HG03442 (cell line): Measurements from ENCODE around the gene GALNT17.
"Not testable (repeated sequence)": the region's sequence is repeated elsewhere in the genome, so short reads cannot be mapped to it uniquely, and the experiment has no call there.

ENCODE experiments used
- ATAC-seq: cut with Tn5 transposase; IDR thresholded peaks from one replicate; pipeline ENCODE4 v1.9.1; 2021; ENCODE audit warnings: mild to moderate bottlenecking, moderate library complexity; ENCODE audit not compliant: unreplicated experiment

GALNT17 gene

DNA sequence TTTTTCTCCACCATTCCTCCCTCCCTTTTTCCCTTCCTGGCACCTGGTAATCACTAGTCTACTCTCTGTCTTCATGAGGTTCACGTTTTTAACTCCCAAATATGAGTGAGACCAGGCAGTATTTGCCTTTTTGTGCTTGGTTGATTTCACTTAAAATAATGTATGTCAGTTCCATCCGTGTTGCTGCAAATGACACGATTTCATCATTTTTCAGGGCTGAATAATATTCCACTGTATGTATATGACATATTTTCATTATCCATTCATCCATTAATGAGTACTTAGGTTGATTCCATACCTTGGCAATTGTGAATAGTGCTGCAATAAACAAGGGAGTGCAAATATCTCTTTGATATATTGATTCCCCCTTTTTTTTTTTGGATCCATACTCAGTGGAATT, 25.8 kb downstream of the GALNT17 start:
- ATAC-seq, result no peak

DNA sequence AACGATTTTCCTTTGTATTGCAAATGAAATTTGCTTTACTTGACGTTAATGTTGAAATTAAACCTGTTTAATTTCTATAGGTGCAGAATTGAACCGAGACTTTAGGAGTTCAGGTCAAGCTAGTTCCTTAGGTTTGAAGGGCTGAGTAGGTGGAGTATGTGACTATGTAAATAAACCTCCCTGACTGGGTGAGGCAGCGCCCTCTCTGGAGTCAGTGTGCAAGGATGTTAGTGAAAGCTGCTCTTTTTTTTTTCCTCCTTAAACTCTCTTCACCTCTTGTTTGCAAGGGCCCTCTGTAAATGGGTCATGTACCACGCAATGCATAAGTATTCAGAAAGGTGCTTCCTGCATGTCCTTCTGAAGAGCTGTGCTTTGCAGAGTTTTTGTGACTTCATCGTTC, 33.8 kb downstream of the GALNT17 start:
- ATAC-seq, result no peak

DNA sequence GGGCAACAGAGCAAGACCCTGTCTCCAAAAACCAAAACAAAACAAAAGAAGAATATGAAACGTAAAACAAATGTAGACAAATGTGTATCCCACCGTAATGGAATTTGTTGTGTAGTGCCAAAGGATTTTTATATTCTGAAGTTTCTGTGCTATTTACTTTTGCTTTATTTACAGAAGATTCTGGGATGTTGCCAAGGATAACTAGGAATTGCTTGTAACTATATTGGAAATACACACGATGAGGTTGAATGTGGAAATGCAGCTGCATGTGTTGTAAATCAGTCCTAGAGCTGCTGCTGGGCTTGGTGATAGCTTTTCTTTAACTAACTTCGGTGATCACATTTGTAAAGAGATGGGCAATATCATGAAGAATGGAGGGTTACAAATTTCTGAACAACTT, 39.5 kb downstream of the GALNT17 start:
- ATAC-seq, result no peak

DNA sequence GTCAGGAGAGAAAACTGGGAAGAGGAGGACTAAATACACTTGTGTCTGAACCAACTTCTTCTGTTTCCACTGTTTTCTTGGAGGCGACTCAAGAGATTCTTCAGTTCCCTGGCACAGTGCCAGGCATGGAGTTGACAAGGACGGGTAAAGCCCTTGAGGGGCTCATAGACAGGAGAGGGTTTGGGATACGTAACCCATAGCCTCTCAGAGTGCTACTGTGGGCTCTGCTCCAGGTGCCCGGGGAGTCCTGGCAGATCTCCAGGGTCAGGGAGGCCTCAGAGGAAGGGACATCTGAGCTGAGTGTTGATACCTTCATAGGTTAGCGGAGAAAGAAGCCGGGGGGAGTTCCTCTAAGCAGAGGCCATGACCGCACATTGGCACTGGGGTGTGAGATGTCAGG, 42.0 kb downstream of the GALNT17 start:
- no peak for ATAC-seq

DNA sequence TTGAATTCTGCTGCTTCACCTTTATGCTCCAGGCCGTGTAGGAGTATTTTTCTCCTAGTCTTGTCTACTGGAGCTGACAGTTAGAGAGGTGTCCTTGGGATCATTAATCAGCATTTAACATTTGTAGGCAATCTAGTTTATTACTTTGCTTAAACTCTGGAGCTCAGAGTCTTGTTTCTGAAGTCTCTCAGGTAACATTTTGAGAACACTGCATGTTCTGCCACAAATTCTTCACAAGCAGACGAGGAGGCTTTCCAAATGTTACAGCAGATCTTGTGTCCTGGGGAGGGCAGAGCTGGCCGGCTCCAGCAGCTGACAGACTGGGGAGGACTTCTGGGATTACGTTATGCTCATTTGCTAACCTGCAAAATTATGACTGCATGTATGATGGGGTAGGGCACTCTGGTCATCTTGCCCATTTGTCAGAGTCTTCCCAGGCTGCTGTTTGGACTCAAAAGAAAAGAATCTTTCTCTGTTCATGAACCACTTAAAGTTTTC, 50.5 kb downstream of the GALNT17 start:
- no peak for ATAC-seq

DNA sequence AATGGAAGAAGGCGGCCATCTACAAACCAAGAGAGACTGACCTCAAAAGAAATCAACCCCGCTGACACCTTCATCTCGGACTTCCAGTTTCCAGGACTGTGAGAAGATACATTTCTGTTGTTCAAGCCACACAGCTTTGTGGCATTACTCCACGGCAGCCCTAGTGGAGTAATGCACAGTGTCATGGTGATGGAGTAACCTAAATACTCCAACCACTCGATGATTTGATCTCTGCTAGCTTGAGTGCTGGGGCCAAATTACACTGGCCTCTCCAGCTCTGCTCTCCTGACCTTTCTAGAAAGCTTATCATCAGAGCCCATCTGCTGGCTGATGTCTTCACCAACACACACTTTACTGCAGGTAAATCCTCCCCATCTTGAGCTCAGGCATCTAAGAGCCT, 52.2 kb downstream of the GALNT17 start:
- ATAC-seq, result no peak

DNA sequence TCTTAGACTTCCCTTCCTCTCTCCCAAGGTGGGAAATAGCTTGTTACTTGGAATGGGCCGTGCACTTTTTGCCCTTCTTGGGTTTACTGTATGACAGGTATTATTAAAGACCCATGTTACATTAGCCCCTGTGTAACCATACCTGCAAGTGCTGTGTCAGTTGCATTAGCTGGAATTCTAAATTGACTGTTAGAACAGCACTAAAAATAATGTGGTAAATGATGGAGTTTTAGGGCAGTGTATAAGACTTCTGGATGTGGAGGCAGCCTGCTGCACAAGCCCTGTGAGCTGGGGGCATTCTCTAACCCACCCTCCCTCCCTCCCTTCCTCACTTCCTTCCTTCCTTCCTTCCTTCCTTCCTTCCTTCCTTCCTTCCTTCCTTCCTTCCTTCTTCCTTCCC, 52.7 kb downstream of the GALNT17 start:
- ATAC-seq, result no peak

DNA sequence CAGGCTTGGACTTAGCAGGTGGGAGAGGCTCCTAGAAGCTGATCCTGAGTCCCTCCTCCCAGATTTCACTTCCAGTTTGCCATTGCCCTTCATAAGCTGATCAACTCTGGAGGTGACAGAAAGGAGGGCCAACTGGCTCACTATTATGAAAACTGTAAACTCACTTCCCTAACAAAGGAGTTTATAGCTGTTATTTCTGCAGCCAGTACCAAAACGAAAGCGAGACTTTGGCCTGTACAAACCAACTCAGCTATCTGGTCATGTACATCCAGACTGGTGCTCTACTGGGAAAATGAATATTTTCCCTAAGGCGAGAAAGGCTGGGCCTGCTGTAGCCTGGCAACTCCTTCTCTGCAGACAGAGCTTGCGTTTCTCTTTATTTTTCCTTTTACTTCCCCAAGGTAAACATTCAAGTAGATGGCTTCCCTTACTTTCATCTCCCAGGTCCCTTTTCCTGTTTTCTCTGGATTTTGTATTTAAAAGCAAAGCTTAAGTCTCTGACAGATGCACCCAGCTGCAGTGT, 54.7 kb downstream of the GALNT17 start:
- no peak for ATAC-seq

DNA sequence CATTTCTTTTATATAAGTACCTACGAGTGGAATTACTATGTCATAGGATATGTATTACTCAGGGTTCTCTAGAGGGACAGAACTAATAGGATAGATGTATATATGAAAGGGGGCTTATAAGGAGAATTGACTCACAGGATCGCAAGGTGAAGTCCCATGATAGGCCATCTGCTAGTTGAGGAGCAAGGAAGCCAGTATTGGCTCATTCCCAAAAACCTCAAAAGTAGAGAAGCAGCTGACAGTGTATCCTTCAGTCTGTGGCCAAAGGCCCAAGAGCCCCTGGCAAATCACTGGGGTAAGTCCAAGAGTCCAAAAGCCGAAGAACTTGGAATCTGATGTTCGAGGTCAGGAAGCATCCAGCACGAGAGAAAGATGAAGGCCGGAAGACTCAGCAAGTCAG, 59.8 kb downstream of the GALNT17 start:
- no peak for ATAC-seq

DNA sequence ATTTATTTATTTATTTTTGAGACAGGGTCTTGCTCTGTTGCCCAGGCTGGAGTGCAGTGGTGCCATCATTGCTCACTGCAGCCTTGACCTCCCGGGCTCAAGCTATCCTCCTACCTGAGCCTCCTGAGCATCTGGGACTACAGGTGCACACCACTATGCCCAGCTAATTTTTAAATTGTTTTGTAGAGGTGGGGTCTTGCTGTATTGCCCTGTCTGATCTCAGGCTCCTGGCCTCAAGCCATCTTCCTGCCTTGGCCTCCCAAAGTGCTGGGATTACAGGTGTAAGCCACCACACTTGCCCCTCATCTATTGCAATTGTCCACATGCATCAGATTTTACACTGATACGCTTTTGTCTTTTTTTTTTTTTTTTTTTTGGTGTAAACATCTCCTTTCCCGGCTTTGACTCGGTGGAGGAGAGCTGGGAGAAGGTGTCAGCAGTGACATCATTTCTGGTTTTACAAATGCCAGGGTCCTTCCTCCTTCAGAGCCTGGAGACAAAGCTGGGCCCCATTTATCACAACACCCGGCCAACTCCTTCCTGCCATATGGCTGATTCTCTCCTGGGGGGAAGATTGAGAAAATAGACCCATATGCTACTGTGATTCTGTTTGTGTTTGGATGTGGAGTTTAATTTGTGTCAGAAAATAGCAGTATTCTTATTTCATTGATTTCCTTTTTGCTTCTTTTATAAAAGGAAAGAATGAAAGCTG, 61.3 kb downstream of the GALNT17 start:
- no peak for ATAC-seq

DNA sequence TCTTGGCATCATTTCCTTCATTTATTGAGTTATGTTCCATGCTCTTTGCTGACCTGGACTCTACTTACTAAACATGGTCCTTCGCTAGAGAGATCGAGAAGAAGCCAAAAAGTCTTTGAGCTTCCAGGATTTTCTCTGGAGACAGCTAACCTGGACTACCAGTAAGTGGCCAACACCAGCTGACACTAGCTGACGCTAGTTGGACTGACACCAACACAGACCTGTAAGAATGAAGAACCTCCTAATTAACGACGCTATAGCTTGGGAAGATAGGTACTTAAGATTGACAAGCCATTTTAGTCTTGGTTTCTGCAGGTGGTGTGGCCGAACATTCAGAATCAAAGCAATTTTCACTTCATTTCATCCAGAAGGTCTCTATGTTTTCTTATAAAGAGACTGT, 66.4 kb downstream of the GALNT17 start:
- no peak for ATAC-seq

DNA sequence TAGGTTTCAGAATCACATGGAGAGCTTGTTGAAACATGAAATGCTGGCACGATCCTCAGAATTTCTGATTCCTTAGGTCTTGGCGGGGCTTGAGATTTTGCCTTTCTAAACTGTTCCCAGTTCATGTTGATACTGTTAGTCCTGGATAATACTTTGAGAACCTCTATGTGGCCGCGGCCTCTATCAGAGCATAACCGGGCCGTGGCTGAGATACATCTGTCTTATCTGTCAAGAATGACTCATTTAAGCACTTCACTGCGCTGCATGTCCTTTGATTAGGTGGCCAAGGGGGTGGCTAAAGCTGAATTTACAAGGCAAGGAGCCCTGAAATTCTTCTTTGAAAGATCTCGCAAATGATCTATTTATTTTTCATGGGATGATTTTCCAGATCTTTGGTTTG, 66.9 kb downstream of the GALNT17 start:
- ATAC-seq, result no peak

DNA sequence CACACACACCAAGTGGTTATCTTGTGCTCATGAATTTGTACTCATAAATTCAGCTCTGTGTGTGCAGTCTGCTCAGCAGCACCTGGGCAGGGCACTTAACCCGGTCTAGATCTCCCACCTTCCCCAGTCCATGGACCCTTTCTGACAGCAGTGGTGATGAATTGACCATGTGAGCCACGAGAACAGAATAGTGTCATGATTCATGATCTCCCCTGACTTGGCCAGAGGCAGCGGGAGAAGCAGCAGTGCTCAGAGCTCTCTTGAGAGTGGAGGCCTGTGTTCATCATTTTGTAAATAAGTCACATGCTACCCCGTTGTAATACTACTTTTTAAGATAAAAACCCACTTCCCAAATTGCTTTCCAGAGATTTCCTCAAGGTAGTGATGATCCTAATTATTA, 74.2 kb downstream of the GALNT17 start:
- ATAC-seq, result no peak

DNA sequence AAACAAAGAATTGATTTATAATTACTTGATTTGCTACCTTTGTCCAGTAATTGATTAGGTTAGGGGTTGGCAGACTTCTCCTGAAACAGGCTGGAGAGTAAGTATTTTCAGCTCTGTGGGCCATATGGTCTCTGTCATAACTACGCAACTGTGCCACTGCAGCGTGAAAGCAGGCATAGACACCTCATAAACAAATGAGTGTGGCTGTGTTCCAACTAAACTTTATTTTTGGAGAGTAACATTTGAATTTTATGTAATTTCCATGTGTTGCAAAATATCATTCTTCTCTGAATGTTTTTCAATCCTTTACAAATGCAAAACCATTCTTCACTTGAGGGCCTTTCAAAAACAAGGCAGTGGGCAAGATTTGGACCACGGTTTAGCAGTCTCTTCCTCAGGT, 76.9 kb downstream of the GALNT17 start:
- ATAC-seq, result no peak

DNA sequence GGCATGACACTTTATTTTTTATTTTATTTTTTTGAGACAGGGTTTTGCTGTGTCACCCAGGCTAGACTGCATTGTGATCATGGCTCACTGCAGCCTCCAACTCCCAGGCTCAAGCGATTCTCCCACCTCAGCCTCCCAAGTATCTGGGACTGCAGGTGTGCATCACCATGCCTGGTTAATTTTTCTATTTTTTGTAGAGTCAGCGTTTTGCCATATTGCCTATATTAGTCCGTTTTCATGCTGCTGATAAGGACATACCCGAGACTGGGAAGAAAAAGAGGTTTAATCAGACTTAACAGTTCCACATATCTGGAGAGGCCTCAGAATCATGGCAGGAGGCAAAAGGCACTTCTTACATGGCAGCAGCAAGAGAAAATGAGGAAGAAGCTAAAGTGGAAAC, 77.5 kb downstream of the GALNT17 start:
- not testable (repeated sequence) for ATAC-seq

DNA sequence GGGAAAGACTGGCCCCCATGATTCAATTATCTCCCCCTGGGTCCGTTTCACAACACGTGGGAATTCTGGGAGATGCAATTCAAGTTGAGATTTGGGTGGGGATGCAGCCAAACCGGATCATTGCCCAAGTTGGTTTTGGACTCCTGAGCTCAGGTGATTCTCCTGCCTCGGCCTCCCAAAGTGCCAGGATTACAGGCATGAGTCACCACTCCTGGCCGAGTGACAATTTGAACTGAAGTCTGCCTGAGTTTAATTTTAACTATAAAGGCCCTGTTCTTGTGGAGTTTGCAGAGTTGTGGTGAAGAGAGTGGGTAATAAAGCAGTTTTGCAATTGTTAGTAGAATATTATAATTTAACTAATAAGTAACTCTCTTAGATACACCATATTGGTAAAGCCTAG, 78.3 kb downstream of the GALNT17 start:
- ATAC-seq, result no peak

DNA sequence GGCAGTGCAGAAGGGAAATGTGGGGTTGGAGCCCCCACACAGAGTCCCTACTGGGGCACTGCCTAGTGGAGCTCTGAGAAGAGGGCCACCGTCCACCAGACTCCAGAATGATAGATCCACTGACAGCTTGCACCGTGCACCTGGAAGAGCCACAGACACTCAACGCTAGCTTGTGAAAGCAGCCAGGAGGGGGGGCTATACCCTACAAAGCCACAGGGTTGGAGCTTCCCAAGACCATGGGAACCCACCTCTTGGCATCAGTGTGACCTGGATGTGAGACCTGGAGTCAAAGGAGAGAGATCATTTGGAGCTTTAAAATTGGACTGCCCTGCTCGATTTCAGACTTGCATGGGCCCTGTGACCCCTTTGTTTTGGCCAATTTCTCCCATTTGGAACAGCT, 80.5 kb downstream of the GALNT17 start:
- ATAC-seq, result not testable (repeated sequence)

DNA sequence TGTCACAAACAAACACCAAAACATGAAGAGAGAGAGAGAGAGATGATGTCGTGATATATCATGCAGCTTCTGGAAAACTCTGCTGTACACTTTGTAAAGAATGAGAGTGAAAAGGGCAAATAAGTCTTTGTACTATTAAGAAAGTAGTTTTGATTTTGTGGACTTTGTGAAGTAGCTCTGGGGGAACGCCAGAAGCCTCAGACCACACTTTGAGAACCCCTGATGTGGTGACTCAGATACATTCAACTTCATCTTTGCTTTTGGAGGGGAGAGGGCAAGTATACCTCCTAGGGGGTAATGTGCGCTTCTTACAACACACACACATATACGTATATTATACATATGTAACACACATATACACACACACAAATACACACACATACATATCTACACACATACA, 84.3 kb downstream of the GALNT17 start:
- no peak for ATAC-seq

DNA sequence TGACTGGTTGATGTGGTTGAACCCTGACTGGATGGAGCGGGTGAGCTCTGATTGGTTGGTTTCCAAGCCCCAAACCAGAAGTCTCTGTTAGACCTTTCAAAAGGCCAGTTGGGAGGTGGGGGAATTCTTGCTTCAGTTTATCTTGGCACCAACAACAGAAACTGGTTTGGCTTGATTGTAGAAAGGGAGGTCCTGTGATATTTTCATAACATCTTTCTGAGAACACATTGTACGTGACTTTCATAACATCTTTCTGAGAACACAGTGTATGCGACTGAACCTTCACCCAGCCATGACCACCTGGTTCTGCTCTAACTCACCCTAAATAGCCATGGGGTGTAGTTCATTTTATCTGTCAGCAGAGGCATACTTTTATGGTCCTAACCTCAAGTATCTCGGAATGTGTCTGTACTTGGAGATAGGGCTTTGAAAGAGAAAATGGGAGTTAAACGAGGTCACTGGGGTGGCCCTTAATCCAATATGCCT, 88.3 kb downstream of the GALNT17 start:
- no peak for ATAC-seq

DNA sequence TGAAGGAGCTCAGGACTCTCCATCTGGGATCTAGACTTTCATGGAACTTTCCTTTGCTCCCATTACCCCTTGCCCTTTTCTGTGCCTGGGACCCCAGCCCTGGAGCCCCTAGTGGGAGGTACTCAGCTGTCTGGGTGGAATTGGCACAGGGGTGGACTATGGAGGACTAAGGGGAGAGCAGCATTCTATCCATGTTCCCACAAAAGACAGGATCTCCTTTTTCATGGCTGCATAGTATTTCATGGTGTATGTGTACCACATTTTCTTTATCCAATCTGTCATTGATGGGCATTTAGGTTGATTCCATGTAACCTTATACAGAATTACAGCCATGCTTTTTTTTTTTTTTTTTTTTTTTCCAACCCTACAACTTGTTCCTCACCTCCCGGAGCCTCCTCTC, 89.1 kb downstream of the GALNT17 start:
- no peak for ATAC-seq

DNA sequence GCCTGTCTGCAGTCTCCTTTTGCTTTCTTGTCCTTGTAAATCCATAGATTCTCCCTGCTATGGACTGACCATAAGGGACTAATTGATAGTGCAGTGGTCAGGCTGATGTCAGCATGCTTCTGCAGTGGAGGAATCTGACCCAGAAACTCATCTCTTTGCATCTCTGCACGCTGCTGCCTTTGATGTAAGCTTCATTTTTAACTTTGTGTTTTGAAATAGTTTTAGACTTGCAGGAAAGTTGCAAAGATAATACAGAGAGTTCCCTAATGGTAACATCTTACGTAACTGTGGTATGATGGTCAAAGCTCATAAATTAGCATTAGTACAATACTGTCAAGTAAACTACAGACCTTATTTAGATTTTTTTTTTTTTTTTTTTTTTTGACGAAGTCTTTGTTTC, 89.6 kb downstream of the GALNT17 start:
- ATAC-seq, result no peak

DNA sequence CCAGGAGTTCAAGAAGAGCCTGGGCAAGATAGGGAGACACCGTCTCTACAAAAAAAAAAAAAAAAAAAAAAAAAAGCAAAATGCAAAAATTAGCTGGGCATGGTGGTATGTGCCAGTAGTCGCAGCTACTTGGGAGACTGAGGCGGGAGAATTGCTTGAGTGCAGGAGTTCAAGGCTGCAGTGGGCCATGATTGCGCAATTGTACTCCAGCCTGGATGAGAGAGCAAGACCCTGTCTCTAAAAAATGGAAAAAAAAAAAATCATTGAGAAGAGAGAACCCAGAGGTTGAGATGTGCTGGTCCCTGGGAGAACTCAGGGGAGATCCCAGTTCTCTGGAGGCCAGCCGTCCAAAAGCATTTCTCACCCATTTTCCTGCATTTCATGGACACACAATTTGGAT, 95.2 kb downstream of the GALNT17 start:
- no peak for ATAC-seq

DNA sequence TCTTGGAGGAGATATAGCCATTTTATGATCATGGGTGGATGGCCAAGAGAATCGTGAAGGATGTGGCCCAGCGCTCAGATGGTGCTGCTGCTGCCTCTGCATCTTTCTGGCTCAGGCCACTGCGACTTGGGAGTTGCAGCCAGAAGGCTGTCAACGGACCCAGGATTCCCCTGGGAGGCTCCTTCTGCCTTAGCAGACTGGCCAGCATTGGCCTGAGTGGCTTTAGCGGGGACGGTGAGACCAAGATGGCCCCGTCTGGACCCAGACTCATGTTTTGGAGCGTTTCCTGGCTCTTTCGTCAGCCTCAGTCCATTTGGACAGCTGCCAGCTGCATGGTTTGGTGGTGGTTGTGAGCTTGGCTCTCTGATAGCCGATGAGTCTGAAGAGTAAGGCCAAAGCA, 97.2 kb downstream of the GALNT17 start:
- ATAC-seq, result no peak
